CD4-positive, alpha-beta T cell treated with Interferon alpha-2 for 1 hour (primary cell): ENCODE data around the gene MAP4K1.

ENCODE experiments used
- DNase-seq, 2 donors: peaks; one replicate each; pipeline ENCODE4 v3.0.0-alpha.2; 2020 to 2022

MAP4K1 gene

GRCh38 chr19:38543286-38543806 lies 74.4 kb downstream of the MAP4K1 start:
- DNase-seq, result no peak

- no peak for DNase-seq
These were observed 75.7 kb downstream of the MAP4K1 start for GRCh38 chr19:38542040-38542439.

- DNase-seq, result no peak
These were observed 78.0 kb downstream of the MAP4K1 start for GRCh38 chr19:38539751-38540150.

DNA sequence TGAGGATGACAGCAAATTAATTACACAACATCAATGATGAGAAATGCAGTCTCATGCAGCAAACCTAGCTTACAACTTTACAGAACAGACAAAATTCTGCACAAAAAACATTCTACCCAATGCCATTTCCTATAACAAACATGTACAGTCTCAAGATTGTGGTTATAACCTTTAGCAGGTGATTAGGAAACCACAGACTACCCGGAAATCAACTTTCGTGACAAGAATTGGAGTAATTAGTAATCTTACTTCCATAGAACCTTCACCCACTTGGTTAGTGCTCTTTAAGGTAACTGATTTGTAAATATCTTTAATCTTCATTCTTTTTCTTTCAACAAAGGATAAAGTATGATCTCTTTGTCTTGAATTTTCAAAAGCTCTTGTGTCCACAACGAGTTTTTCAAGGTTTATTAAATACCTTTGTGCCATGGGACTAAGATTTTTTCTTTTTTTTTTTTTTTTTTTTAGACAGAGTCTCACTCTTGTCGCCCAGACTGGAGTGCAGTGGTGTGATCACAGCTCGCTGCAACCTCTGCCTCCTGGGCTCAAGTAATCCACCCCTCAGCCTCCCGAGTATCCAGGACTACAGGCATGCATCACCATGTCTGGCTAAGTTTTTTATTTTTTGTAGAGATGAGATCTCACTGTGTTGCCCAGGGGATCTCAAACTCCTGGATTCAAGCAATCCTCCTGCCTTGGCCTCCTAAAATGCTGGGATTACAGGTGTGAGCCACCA lies 78.8 kb downstream of the MAP4K1 start:
- peak; percentile 51 to 91 for DNase-seq

- no peak for DNase-seq
These were observed 79.4 kb downstream of the MAP4K1 start for GRCh38 chr19:38538386-38538785.
